ENCODE measurements around the gene NR1I3.
A peak's percentile ranks its signal among the peaks of the same experiment; 100 is the strongest.

The NR1I3 gene

GRCh38 chr1:161196111-161196510, 41.9 kb downstream of the NR1I3 start:
- H3K27ac ChIP-seq = peak overlapping the region; percentile 96
- no peak overlapping the region for H3K4me3 ChIP-seq (ENCODE audit: low read depth, low read length)
- no peak for DNase-seq
- H3K9me3 ChIP-seq (ENCODE audit: severe bottlenecking) = no peaks in the 10 kb centered on the region
- H3K36me3 ChIP-seq = peaks cover 30% of the 10 kb centered on the region
- TF ChIP-seq CTCF (IDR thresholded peaks at IDR 0.05; ENCODE audit: low read depth, low read length) = no peak
- H3K27me3 ChIP-seq (ENCODE audit: insufficient read depth, low read depth, severe bottlenecking) = no peaks in the 10 kb centered on the region

GRCh38 chr1:161195171-161195570, 42.8 kb downstream of the NR1I3 start:
- no peaks in the 10 kb centered on the region for H3K27me3 ChIP-seq (ENCODE audit: insufficient read depth, low read depth, severe bottlenecking)
- no peak overlapping the region for H3K27ac ChIP-seq
- TF ChIP-seq CTCF (IDR thresholded peaks at IDR 0.05; ENCODE audit: low read depth, low read length) = no peak
- H3K4me3 ChIP-seq (ENCODE audit: low read depth, low read length) = no peak overlapping the region
- H3K9me3 ChIP-seq (ENCODE audit: severe bottlenecking) = no peaks in the 10 kb centered on the region
- no peak for DNase-seq
- H3K36me3 ChIP-seq = peaks cover 34% of the 10 kb centered on the region

GRCh38 chr1:161193561-161194235, 44.3 kb downstream of the NR1I3 start:
- Histone ChIP-seq H3K36me3 (peaks cover 34% of the 10 kb centered on the region), H3K4me3 (ENCODE audit: low read depth, low read length) (no peak overlapping the region), H3K27me3 (ENCODE audit: insufficient read depth, low read depth, severe bottlenecking) (no peaks in the 10 kb centered on the region), H3K9me3 (ENCODE audit: severe bottlenecking) (no peaks in the 10 kb centered on the region), H3K27ac (no peak overlapping the region)
- no peak for DNase-seq
- TF ChIP-seq CTCF (IDR thresholded peaks at IDR 0.05; ENCODE audit: low read depth, low read length) = peak; percentile 23; the same call in 1 of the 2 replicates

- Histone ChIP-seq H3K4me3 (ENCODE audit: low read depth, low read length) (no peak overlapping the region), H3K27me3 (ENCODE audit: insufficient read depth, low read depth, severe bottlenecking) (no peaks in the 10 kb centered on the region), H3K27ac (peak overlapping the region; percentile 48), H3K36me3 (peaks cover 34% of the 10 kb centered on the region), H3K9me3 (ENCODE audit: severe bottlenecking) (no peaks in the 10 kb centered on the region)
- peak; percentile 85 for DNase-seq
- peak; percentile 99 for TF ChIP-seq CTCF (IDR thresholded peaks at IDR 0.05; ENCODE audit: low read depth, low read length)
These were observed 45.2 kb downstream of the NR1I3 start for GRCh38 chr1:161192476-161193465.

GRCh38 chr1:161191971-161192370, 46.0 kb downstream of the NR1I3 start:
- DNase-seq = no peak
- peaks cover 34% of the 10 kb centered on the region for H3K36me3 ChIP-seq
- no peaks in the 10 kb centered on the region for H3K9me3 ChIP-seq (ENCODE audit: severe bottlenecking)
- no peak overlapping the region for H3K4me3 ChIP-seq (ENCODE audit: low read depth, low read length)
- no peak overlapping the region for H3K27ac ChIP-seq
- no peak for TF ChIP-seq CTCF (IDR thresholded peaks at IDR 0.05; ENCODE audit: low read depth, low read length)
- H3K27me3 ChIP-seq (ENCODE audit: insufficient read depth, low read depth, severe bottlenecking) = no peaks in the 10 kb centered on the region

Data from WERI-Rb-1 (cell line).